HG02943 (cell line): ENCODE results near the gene CSRP1.
"Not testable (repeated sequence)": the region's sequence is repeated elsewhere in the genome, so short reads cannot be mapped to it uniquely, and the experiment has no call there.

Source experiments
- ATAC-seq: cut with Tn5 transposase; IDR thresholded peaks from one replicate; pipeline ENCODE4 v1.9.1; 2021; ENCODE audit warnings: mild to moderate bottlenecking, low read depth, moderate library complexity; ENCODE audit not compliant: unreplicated experiment

CSRP1 gene

DNA sequence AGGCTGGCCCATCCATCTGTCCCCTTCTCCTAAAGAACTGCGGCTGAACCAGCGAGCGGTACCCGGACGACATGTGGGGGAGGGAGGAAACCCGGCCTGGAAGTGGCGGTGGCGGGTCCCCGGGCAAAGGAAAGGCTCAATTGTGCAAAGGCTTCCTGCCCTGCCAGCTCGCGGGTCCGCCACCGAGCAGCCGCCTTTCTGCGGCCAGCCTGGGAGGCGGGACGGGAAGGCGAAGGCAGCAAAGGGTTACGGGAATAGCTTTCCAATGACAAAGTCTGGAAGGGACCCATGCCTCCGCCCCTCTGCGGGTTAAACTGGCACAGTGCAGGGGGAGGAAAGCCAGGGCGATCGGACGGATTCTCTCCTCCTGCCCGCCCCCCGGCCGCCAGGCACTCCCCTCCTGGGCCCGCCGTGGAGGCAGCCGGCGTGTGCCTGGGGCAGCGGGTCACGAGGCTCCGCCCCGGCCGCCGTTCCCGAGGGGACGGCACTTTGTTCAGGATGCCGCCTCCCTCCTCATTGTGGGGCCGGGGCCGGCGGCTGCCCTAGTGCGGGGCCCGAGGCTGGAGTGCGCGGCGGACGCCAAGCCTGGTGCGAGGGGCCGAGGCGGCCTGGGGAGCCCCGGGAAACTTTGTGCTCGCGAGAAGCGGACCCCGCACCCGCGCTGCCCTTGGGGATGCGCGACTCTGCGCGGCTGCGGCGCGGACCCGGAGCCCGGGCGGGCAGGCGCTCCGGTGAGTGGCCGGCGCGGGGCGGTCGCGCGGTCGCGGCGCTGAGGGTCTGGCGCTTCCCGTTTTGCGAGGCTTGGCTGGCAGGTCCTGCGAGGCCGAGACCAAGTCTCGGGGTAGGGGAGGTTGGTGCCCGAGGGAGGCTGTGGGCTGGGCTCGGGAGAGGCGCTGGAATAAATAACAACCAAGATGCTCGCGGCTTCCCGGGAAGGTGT, 32.0 kb upstream of the CSRP1 start, which contains the start of gene NAV1:
NAV1 (plus strand) TSS at position 516 of the 940 bp plus-strand sequence. CDS start 83,758 bp downstream, outside the sequence.
- no peak for ATAC-seq

DNA sequence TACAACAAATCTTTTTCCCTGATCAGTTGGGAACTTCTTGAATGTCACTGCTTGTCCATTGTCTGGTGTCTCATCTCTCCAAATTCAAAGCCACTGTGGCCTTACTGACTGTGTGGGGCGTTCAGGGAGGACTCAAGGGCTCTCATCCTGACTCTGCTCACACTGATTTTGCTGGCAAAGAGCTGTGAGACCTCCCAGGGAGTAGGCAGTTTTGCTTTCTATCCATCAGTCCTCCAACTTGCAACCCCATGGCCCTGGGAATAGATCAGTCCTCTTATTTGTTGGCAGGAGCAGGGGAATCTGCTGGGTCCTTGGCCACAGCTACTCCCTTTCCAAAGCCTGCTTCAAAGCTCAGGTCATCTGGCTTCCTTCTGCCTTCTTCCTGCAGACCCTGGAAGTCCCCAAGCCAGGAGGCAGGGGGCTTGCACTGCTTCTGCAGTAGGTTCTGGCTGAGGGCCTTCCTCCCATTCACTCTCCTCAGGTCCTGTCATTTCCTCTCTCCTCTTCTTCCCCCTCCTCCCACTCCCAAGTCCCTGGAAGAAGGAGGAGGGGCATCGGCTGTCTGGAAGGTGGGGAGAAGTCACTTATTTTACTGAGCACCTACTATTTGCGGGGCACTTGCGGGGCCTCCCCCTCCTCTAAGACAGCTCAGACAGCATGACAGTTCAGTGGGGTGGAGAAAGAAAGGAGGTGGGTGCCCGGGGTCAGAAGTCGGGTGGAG, 31.1 kb upstream of the CSRP1 start:
- ATAC-seq, result no peak

DNA sequence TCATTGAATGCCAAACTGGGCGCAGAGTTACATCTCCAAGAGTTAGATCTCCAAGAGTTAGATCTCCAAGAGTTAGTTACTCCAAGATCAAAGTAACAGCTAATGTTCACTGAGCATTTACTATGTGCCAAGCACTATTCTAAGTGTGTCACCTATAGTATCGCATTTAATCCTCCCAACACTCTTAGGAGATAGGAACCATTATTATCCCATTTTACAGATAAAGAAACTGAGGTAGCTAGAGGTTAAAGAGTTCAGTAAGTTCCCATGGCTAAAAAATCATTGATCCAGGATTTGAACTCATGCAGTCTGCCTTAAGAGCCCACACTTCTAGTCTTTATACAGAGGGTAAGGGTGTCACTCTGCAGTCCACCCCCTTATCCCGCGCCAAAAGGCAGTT, 30.5 kb upstream of the CSRP1 start:
- ATAC-seq, result no peak

DNA sequence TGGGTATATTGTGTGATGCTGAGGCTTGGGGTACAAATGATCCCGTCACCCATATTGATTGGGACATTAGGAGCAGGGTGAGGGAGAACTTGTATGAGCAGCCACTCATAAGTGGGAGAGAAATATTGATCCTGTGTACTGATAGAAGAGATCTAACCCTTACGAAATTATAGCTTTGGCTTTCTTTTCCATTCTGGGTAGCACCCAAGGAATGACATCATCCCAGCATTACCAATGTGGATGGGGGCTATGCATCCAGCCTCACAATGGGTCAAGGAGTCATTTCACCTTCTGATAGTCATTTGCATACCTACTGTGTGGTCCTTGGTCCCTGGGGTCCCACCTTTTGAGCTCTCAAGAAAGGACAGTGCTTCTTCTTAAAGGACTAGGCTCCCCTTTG, 30.1 kb upstream of the CSRP1 start:
- no peak for ATAC-seq

DNA sequence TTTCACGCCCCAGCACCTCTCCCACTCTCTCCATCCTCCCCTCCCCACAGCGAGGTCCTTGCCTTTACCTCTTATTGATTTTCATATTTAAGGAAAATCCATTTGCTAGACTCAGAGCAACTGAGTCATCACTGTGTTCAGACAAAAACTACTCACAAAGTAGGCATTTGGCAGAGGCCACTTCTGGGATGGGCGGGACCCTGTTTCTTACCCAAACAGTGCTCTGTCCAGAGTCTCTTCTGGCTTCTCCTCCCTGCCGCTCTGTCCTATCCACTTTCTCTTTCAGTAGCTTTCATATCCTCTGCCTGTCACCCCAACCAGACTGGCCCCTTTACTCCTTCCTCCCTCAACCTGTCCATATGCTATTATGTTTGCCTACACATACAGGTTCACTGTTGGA, 29.6 kb upstream of the CSRP1 start:
- no peak for ATAC-seq

DNA sequence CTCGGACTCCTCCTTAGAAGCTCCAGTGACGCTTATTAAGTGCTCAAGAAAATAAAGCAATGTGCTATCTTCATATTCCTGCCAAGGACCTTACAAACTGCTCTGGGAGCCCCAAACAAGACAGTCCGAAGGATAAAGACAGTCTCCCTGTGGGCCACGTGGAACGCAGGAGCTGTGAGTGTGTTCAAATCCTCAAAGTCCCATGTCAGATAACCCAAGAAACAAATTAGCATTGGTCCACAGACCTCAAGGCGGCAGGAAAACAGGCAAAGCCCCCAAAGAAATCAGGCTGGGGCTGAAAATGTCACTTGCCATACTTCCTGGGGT, 29.0 kb upstream of the CSRP1 start:
- ATAC-seq, result no peak

DNA sequence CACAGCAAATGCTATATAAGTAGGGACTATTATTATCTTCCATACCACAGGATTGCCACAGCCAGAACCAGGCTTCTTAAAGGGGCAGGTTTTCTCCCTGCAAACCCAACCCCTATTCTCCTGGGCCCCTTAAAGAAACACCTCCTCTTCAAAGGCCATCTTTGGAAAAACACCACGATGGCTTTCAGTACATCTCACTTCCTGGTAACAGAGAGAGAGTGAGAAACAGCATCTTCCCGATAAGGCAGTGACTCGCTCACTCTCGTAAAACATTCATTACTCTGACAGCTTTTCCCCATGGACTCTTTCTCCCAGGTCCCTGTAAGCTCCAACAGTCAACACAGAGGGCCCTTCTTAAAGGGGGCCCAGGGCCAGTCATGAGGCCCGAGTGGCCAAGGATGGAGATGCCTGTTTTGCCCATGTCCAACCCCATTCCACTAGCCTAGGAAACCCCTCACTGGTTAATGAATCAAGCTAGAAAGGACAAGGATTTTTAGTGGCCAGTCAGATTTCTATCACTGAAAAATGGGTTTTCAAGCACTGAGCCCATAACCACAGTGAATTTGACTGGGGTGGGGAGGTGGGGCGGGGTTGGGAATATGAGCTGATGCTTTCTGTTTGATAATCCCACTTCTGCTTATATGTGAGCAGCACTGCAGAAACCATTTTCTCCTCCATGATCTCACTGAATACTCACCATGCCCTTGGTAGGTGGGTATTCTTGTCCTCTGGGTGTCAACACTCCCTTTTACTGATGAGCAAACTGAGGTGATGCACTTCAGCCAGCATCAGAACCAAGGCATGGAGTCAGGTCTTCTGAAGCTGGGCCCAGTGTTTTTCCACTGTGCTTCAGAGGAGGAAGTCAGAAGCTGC, 28.4 kb upstream of the CSRP1 start:
- no peak for ATAC-seq

DNA sequence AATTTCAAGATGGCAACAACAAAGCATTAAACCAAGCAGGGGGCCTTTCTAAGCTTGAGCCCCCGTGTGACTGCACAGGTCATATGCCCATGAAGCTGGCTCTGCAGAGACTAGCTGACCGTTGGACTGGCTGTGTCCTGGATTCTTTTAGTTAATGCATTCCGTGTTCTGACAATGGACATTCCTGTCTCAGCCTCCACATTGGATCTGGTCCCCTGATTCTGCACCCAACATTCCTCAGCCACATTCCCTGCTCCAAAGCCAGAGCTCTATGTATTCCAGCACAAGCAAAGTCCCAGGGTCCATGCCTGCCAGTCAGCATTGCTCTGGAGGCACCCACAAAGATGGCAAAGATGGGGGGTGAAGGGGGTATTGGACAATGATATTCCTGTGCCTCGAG, 26.9 kb upstream of the CSRP1 start:
- ATAC-seq, result no peak

DNA sequence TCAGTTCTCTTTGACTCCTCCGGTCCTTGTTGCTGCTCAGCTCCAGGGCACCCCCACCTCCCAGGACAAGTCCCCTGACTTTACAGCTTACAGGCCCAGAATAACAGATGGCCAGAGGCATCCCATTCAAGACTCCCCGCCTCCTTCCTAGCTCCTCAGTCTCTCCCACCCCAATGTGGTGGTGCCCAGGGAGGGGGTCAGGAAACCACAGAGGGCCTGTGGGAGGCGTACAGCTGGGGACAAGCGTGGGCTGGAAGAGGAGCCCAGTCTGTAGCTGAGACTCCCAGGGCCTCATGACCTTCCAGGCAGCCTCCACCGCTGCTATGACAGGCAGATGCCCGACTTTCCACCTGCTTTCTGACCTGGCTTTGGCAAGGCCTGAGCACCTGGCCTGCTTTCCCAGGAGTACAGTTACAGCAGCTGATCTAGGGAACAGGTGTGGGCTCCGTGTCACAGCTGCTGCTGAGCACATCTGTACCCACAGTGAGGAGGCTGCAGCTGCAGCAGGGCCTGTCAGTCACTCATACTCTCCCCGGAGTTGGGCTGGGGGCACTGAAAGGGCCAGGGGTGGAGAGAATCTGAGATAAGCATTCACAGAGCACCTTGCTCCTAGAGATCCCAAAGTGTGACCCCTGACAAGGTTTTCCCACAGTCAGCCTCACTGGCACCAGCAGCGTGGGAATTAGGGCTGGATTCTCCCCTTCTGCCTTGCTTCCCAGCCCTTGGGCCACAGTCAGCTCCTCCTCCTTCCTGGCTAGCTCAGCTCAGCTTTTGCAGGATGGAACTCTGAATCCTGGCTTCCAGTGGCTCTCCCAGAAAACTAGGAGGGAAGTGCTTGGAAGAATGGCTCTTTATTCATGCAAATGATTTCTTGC, 24.9 kb upstream of the CSRP1 start:
- ATAC-seq, result no peak

DNA sequence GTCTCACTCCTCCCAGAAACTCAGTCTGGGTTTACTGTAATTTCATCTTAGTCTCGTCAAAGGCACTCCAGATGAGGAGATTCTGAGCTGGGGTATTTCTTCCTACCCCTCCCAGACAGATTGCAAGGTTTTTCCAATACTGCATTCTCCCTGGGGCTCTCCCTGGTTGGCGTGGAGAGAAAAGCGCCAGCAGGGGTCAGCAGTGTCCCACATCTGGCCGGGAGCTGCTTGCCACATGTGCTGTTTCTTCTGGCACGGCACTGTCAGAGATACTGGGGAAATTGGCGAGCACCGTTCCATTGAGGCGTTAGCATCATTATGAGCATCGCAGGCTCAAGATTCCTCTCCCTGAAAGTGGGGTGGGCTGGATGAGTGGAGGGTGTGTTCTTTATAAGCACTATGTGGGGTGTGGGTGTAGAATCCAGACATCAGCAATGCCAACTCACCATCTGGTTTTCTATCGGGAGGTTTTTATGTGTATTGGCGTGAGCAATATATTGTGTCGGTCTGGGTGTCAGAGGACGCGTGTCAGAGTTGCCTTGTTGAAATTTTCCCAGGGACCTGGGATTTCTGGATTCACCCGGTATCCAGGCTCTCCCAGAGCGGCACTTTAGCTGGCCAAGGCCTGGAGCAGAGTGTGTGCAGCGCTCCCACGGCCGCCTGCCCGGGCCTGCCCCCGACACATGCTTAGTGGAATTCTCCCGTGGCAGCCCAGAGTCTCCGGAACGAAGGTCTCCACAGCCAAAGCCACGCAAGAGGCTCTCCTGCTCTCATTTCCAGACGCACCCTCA, 24.0 kb upstream of the CSRP1 start:
- no peak for ATAC-seq

DNA sequence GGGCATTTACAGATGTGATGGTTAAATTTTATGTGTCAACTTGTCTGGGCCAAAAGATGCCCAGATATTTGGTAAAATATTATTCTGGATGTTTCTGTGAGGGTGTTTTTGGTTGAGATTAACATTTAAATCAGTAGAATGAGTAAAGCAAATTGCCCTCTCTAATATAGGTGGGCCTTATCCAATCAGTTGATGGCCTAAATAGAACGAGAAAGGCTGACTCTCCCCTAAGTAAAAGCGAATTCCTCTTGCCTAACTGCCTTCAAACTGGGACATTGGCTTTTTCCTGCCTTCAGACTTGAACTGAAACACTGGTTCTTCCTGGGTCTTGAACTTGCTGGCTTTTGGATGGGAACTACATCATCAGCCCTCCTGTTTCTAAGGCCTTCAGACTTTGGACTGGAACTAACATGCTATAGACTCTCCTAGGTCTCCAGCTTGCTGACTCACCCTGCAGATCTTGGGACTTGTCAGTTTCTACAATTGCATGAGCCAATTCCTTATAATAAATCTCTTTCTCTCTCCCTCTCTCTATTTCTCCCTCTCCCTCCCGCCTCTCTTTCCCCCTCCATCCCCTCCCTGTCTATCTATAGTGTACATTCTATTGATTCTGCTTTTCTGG, 21.8 kb upstream of the CSRP1 start:
- no peak for ATAC-seq

DNA sequence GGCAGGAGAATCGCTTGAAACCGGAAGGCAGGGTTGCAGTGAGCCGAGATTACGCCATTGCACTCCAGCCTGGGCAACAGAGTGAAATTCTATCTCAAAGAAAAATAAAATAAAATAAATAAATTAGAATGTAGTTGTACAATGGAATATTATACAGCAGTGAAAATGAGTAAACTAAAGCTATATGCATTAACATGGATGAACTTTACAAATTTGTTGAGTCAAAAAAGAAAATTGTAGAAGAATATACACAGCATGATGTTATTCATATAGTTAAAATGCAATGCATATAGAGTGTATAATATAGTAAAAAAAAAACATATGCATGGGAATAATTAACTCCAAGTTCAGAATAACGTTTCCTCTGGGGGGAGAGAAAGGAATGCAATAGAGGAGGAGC, 21.0 kb upstream of the CSRP1 start:
- no peak for ATAC-seq

DNA sequence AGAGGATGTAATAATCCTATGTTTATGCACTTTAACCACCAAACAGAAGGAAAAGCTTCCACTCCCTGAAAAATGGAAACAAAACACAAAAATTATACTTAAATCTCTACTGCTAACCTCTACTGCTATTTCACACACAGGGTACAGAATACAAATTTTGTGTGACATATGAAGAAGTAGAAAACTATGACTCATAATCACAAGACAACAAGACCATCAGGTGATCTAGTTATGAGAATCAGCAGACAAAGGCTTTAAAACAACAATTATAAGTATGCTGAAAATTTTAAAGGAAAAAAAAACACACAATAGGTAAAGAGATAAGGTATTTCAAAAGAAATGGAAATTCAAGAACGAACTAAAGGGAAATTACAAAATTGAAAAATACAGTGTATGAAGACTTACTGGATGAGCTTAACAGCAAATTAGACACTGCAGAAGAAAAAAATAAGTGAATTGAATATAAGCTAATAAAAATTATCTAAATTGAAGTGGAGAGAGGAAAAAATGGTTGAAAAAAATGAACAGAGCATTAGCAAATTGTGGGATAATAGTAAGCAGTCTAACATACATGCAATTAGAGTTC, 18.4 kb upstream of the CSRP1 start:
- ATAC-seq, result no peak

DNA sequence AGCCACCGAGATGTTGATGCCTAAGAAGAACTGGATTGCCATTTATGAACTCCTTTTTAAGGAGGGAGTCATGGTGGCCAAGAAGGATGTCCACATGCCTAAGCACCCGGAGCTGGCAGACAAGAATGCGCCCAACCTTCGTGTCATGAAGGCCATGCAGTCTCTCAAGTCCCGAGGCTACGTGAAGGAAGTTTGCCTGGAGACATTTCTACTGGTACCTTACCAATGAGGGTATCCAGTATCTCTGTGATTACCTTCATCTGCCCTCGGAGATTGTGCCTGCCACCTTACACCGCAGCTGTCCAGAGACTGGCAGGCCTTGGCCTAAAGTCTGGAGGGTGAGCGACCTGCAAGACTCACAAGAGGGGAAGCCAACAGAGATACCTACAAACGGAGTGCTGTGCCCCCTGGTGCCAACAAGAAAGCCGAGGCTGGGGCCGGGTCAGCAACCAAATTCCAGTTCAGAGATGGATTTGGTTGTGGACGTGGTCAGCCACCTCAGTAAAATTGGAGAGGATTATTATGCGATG, 13.2 kb upstream of the CSRP1 start:
- ATAC-seq, result not testable (repeated sequence)

DNA sequence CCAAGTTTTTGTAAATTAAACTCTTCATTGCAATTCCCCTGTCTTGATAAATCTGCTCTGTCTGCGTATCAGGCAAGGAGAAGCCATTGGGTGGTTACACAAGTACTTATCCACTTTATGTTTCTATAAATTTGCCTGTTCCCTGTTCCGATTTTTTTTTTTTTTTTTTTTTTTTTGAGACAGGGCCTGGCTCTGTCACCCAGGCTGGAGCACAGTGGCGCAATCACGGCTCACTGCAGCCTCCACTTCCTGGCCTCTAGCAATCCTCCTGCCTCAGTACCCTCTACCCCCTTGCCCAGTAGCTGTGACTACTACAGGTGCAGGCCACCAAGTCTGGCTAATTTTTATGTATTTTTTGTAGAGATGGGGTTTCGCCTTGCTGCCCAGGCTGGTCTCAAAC, 11.1 kb upstream of the CSRP1 start:
- no peak for ATAC-seq

DNA sequence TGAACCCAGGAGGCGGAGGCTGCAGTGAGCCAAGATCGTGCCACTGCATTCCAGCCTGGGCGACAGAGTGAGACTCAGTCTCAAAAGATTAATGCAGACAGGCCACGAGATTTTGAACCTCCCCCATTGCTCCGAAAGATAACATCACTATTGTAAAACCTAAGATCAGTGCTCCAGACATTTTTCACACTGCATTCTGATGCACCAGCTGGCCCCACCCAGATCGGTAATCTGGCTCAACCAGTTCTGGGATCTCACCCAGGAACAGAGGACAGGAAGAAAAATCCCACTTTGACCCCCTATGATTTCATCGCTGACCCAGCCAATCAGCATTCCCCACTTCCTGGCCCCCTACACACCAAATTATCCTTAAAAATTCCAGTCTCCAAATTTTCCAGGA, 10.7 kb upstream of the CSRP1 start:
- no peak for ATAC-seq

DNA sequence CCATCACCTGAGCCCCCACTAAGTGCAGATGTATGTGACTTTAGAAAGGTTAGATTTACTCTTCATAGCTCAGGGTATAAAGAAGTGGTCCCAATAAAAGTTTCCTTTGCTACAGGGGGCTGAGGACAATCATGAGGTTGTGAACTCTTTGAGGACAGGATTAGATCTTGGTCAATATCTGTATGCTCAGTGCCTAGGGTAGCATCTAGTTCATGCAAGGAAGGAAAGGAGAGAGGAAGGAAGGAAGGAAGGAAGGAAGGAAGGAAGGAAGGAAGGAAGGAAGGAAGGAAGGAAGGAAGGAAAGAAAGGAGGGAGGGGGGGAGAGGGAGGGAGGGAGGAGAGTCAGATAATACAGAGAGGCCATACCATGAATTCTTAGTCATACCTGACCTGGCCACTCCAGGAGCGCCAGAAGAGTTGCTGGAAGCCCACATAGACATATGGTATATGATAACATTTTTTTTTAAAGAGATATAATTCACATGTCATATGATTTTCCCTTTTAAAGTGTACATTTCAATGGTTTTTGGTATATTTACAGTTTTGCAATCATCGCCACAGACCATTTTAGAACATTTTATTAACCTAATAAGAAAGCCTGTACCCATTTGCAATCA, 9.7 kb upstream of the CSRP1 start:
- no peak for ATAC-seq

DNA sequence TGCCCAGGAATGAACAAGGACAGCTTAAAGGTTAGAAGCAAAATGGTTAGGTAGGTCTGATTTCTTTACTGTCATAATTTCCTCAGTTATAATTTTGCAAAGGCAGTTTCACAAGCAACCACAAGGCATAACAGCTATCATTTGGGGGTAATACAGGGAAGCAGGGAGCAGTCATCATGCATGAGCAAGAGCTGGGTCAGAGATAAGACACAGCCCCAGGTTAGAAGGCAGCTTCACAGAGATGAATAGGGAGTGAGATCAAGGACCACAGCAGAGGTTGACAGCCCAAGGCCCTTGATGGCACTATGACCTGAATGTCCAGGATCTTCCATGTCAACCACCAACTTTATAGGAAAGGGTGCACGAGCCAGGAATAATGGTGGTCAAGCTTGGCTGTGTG, 9.0 kb upstream of the CSRP1 start:
- ATAC-seq, result no peak
